HG03571 (cell line): ENCODE data around the gene SPATA17.

Experiments used
- ATAC-seq: cut with Tn5 transposase; IDR thresholded peaks from one replicate; pipeline ENCODE4 v1.9.1; 2021; ENCODE audit not compliant: unreplicated experiment

SPATA17 gene

DNA sequence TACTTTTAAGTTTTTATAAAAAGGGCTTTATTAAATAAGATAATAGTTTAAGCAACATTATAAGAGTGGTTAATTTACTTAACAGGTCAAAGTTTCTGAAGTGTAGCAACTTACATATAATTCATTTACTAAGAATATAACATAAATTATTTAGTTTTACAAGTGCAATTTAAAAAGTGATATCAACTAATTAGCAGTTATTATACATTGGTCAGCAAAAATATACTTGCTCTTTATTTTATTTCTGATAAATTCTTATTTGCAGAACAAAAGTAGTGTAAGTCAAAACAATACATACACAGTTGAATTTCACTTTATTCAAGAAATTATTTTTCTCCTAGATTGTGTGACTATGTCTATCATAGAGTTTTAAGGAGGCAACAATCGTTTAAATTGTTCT, 215.6 kb downstream of the SPATA17 start:
- no peak for ATAC-seq

DNA sequence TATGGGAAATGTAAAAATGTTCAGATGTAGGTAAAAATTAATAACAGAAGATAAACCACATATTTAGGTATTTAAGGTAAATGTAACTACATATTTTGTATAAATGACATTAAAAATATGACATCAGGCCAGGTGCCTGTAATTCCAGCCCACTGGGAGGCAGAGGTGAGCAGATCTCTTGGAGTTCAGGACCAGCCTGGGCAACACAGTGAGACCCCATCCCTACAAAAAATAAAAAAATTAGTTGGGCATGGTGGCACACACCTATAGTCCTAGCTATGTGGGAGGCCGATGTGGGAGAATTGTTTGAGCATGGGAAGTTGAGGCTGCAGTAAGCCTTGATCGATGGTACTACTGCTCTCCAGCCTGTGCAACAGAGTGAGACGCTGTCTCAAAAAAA, 216.5 kb downstream of the SPATA17 start:
- ATAC-seq = no peak

- no peak for ATAC-seq
Measured at GRCh38 chr1:217856342-217857034, 225.3 kb downstream of the SPATA17 start.

DNA sequence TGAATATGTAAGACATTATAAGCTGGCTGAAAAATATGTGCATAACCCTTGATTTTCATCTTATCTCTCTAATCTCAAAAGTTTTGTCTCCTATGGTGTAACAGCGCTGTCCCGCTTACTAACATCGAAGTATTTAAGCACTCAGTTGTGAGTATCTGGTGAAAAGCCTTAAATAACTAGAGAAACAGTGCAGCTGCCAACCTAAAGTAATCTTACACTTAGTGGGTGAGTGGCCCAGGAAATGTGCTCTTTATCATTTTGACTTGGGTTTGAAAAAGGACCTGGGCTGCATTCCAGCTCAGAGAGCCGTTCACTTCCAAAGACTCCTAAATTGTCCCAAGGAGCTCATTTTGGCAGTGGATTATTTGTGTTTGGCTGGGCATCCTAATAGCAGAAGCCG, 225.9 kb downstream of the SPATA17 start:
- ATAC-seq = no peak

DNA sequence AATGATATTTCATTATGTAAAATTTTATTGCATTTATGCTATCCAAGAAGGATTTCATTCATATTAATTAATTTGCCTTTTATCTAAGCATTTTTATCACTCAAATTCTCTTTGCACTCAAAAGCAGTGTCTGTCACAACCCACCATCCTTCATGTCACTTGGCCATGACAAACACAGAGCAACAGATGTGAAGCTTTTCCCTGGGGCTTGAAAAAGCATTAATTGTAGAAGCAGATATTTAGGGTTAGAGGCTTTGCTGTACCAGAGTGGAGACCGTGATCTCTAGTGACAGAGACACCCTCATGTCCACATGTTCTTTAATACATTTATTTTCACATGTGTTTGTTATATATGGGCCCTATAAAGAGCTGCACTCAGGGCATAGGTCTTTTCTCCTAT, 230.5 kb downstream of the SPATA17 start:
- no peak for ATAC-seq

GRCh38 chr1:217867446-217867995, 236.4 kb downstream of the SPATA17 start:
- no peak for ATAC-seq

- no peak for ATAC-seq
Measured at GRCh38 chr1:217871955-217872354, 240.8 kb downstream of the SPATA17 start.

DNA sequence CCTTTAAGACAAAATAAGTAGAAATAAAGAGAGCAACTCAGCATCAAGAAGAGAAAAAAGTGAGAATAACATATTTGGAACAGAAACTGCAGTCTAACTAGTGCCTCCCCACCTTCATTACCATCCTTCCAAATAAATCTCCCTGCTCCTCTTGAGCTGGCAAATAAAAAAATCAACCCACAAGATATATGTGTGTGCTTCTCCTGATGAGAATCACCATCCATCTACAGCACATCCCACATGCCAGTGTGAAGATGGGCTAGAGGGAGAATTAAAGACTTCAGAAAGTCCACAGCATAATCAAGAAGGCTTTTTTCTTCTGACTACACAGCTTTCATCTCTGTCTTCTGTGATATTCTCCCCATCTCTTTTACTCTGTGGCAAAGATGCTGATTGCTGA, 244.1 kb downstream of the SPATA17 start:
- ATAC-seq = no peak

DNA sequence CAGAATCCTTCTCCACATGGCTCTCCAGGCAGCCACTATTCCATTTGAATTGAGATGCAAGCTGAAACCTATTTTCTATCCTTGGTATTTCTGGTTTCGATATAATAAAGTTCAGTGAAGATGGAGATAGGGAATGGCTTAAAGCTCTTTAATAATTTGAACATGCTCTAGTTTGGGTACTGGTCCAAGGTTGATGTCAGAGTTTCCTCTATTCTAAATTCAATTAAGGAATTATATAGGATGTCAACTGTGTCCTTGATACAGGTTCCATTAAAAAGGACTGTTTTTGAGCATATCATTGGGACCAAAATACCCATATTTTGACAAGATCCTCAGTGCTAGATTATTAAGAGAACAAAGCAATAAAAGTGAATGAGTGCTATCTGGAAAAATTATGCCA, 245.3 kb downstream of the SPATA17 start:
- no peak for ATAC-seq

GRCh38 chr1:217876896-217877295, 245.8 kb downstream of the SPATA17 start:
- ATAC-seq = no peak

DNA sequence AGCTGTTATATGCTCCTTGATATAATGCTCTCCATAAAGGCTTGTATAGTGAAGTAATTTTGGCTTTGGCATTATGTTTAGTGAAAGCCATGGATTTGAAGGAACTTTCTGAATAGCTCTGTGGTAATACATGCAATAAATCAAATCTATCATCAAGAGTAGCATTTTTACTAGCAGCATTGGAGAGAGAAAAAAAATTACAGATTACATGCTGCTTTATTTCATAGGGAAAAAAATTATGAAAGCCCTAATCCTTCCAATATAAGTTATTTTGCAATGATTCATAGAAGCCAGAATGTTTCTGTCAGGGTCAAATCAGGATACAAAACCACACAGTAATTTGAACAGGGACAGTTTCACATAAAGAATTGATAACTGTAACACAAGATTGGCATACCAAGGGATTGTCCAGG, 250.0 kb downstream of the SPATA17 start:
- ATAC-seq = no peak

DNA sequence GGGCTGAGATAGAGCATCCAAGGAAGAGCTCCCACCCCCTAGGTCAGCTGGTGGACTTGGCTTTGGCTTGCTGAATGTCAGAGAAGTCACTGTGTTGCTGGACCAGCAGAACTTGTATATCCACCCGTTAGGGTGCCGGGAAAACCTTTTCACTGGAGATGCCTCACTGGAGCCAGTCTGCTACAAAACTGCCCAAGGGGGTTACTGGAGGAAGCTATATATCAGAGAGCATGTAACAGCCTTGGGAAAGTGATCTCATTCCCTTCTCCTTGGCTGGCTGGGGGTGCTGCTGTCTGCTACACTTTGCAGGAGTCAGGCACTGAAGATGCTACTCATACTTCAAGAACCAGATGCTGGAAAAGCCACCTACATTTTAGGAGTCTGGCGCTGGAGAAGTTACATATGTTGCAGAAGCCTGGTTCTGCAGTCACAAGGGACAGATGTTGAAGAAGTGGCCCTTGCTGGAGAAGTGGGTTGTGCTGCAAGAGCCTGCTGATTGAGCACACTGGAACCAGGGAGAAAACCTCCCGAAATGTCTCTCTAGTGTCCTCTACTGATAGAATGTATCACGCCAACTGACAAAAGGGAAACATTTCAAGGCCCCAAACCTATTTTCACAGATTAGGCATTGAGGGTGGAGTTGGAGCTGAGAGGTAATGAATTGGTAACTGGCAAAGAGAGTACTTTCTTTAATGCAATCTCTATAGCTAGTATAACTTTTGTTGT, 250.6 kb downstream of the SPATA17 start:
- ATAC-seq = no peak

DNA sequence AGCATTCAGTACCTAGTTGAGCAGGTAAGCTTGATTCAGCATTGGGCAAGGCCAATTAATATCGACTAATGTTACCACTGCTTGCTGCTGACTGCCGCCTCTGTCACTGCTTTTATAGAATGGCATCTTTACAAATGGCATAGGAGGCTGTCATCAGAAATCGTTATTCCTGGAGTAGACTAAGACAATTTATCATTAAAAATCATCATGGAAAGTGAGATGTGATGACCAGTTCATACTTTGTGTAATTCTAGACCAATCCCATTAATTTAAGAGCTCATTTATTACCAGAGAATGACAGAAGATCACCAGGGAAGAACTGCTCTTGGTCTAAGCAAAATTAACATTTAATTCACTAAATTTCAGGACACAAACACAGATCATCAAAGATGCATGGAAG, 254.0 kb downstream of the SPATA17 start:
- ATAC-seq = no peak

- no peak for ATAC-seq
Measured at GRCh38 chr1:217888328-217888727, 257.2 kb downstream of the SPATA17 start.

GRCh38 chr1:217889401-217889800, 258.3 kb downstream of the SPATA17 start:
- no peak for ATAC-seq

- no peak for ATAC-seq
Measured at GRCh38 chr1:217891966-217892365, 260.8 kb downstream of the SPATA17 start.

DNA sequence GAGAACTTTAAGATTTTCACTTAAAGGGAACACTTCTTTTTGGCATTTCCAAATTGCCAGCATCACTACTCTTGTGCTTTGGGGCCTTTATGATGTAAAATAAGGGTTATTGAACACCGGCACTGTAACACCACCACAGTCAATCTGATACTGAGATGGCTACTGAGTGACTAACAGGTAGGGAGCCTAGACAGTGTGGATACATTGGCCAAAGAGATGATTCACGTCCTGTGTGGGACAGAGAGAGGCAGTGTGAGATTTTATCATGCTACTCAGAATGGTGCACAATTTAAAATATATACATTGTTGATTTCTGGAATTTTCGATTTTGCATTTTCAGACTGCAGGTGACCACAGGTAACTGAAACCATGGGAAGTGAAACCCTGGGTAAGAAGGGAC, 261.6 kb downstream of the SPATA17 start:
- no peak for ATAC-seq

DNA sequence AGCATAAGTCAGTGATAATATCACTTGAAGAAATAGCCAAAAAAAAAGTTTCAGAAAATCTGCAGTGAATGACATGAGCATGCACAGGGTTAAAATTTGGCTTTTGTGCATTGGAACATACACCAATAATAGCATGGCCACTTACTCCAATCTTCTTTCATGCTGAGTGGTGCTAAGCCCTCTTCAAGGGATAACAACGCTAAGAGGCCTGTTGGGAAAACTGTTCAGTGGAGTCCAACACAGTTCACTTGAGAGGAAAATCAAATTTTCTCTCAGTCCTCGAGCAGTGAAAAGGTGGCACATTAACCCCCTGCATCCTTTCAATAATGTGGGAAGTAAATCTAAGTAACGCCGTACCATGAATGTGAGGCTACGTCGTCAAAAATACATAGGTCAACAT, 264.7 kb downstream of the SPATA17 start:
- ATAC-seq = no peak

DNA sequence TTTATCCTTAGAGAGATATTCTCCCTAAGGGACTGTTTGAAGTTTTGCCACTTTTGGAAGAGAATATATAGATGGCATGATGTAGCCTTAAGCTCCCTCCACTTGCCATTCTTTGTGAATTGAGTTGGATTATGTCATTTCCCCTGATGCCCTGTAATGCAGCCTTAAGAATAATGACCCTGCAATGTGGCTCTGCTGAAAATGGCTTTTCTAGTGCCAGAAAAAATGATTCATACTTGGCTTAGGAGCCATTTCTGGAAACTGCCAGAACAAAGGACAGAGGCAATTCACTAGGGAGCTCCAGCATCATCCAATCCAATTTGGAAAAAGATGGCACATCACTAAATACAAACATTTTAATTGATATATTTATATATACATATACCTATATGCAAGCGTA, 265.3 kb downstream of the SPATA17 start:
- no peak for ATAC-seq

GRCh38 chr1:217897100-217897499, 266.0 kb downstream of the SPATA17 start:
- no peak for ATAC-seq

GRCh38 chr1:217899614-217900013, 268.5 kb downstream of the SPATA17 start:
- no peak for ATAC-seq

- no peak for ATAC-seq
Measured at GRCh38 chr1:217907504-217907903, 276.4 kb downstream of the SPATA17 start.
